ENCODE results near the gene SCN5A. TPM values are rescaled to one million over a fixed set of nuclear protein-coding genes. Genes with fewer than 3 reads are reported as not detected.
A peak's percentile ranks its signal among the peaks of the same experiment; 100 is the strongest.

Gene SCN5A
- total RNA-seq, 1 experiment from 2014 or later, result 13.6 TPM

DNA sequence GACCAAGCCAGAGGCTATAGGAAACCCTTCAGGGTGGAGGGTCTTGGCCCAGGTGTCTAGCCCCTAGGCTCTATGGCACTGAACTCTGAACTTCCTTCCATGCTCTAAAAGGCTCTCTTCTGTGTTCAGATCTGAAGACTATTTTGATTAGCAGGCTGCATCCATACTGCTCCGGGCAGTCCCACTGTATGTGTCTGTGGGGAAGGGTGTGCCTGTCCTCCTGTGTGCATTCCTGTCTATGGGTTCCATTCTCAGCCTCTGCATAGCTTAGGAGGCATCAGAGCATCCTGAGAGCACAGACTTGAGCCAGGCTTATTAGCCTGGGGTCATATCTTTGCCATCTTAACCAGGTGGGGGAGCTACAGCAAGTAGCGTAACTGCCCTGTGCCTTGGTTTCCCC is 115.3 kb downstream of the SCN5A start (continued):
- TF ChIP-seq OVOL2 (CRISPR knock-in tag; IDR thresholded peaks at IDR 0.05; ENCODE audit: borderline replicate concordance) (no peak), CBFB (CRISPR knock-in tag; IDR thresholded peaks at IDR 0.05; ENCODE audit: low read depth) (no peak), JAZF1 (CRISPR knock-in tag; IDR thresholded peaks at IDR 0.05) (no peak), ZNF263 (CRISPR knock-in tag; IDR thresholded peaks at IDR 0.05; ENCODE audit: low read depth) (no peak)
- TF ChIP-seq, protein P1, sequence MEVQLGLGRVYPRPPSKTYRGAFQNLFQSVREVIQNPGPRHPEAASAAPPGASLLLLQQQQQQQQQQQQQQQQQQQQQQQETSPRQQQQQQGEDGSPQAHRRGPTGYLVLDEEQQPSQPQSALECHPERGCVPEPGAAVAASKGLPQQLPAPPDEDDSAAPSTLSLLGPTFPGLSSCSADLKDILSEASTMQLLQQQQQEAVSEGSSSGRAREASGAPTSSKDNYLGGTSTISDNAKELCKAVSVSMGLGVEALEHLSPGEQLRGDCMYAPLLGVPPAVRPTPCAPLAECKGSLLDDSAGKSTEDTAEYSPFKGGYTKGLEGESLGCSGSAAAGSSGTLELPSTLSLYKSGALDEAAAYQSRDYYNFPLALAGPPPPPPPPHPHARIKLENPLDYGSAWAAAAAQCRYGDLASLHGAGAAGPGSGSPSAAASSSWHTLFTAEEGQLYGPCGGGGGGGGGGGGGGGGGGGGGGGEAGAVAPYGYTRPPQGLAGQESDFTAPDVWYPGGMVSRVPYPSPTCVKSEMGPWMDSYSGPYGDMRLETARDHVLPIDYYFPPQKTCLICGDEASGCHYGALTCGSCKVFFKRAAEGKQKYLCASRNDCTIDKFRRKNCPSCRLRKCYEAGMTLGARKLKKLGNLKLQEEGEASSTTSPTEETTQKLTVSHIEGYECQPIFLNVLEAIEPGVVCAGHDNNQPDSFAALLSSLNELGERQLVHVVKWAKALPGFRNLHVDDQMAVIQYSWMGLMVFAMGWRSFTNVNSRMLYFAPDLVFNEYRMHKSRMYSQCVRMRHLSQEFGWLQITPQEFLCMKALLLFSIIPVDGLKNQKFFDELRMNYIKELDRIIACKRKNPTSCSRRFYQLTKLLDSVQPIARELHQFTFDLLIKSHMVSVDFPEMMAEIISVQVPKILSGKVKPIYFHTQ (CRISPR knock-in tag; IDR thresholded peaks at IDR 0.05), result no peak
- TF ChIP-seq, protein P2, sequence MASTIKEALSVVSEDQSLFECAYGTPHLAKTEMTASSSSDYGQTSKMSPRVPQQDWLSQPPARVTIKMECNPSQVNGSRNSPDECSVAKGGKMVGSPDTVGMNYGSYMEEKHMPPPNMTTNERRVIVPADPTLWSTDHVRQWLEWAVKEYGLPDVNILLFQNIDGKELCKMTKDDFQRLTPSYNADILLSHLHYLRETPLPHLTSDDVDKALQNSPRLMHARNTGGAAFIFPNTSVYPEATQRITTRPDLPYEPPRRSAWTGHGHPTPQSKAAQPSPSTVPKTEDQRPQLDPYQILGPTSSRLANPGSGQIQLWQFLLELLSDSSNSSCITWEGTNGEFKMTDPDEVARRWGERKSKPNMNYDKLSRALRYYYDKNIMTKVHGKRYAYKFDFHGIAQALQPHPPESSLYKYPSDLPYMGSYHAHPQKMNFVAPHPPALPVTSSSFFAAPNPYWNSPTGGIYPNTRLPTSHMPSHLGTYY (CRISPR knock-in tag; IDR thresholded peaks at IDR 0.05), result no peak

DNA sequence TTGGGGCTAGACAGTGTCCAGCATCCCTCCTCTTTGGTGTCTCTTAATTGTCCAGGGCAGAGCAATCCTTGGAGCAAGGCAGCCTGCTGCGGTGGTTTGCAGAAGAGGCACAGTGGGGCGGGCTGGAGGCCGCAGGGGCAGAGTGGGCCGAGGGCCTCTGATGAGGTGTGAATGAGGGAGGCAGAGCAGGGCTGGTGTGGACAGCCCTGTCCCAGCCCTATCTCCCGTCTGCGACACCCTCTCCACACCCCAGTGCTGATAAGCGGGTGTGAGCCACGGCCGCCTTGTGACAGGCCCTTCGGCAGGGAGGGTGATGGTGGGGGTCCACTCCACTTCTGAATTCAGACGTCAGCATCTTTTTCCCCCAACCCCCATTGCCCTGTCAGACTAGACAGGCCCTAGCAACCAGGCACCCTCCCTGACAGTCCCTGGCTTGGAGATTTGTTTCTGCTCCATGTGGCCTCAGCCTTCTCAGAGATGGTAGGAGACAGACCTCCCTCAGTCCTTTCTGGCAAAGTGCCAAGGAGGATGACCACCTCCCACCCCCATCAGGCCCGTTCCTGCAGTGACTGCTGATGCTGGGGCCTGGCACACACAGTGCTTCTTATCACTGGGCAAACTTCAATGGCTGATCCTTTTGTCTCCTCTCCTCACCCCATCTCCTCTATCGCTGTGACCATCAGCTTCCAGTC is 116.1 kb downstream of the SCN5A start:
- no peak for DNase-seq (ENCODE audit: low spot score)
- POLR2A ChIA-PET, result no interaction called here
- peaks cover 3% of the 10 kb centered on the region; the same call in 1 of the 2 replicates for H3K27me3 Mint-ChIP-seq (ENCODE audit: low read depth)
- peaks cover 34% of the 10 kb centered on the region for H3K4me1 Mint-ChIP-seq
- no peak overlapping the region for H3K4me3 Mint-ChIP-seq
- TF ChIP-seq TEAD4 (CRISPR knock-in tag; IDR thresholded peaks at IDR 0.05), result no peak
- TF ChIP-seq, protein P3, sequence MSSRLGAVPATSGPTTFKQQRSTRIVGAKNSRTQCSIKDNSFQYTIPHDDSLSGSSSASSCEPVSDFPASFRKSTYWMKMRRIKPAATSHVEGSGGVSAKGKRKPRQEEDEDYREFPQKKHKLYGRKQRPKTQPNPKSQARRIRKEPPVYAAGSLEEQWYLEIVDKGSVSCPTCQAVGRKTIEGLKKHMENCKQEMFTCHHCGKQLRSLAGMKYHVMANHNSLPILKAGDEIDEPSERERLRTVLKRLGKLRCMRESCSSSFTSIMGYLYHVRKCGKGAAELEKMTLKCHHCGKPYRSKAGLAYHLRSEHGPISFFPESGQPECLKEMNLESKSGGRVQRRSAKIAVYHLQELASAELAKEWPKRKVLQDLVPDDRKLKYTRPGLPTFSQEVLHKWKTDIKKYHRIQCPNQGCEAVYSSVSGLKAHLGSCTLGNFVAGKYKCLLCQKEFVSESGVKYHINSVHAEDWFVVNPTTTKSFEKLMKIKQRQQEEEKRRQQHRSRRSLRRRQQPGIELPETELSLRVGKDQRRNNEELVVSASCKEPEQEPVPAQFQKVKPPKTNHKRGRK (CRISPR knock-in tag; IDR thresholded peaks at IDR 0.05; ENCODE audit: borderline replicate concordance), result no peak
- TF ChIP-seq SMAD3 (CRISPR knock-in tag; IDR thresholded peaks at IDR 0.05; ENCODE audit: borderline replicate concordance), result no peak
- peaks cover 21% of the 10 kb centered on the region for H3K9me3 Mint-ChIP-seq
- H3K27ac Mint-ChIP-seq, result no peak overlapping the region
- H3K36me3 Mint-ChIP-seq, result peaks cover 20% of the 10 kb centered on the region
- no peak for ATAC-seq
- CTCF ChIA-PET, result interaction anchor here (1.0 to 1.2 kb wide), 2 partner anchors 91 to 122 kb away, joined by 3 to 4 read pairs; no protein-coding TSS in a partner anchor

DNA sequence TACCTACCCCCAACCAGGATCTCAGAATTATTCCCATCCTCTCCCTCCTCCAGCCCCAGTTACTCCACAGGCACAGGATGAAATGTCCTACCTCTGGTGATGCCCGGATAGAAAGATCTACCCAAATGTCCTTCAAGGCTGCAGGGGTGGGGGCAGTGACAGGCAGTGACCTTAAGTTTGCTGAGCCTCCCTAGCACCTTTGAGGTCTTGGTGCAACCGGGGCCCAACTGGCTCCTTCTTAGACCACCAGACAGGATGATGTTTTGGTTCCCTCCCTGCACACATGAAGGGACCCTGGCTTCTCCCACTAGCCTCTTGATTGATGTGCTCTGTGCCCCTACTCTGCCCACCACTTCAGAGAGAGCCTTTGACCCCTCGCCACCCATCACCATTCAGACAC is 117.0 kb downstream of the SCN5A start:
- no peak for TF ChIP-seq FOXJ3 (CRISPR knock-in tag; IDR thresholded peaks at IDR 0.05; ENCODE audit: borderline replicate concordance)
- no peak overlapping the region for H3K4me3 Mint-ChIP-seq
- ATAC-seq (no peak), DNase-seq (ENCODE audit: low spot score) (no peak)
- H3K27me3 Mint-ChIP-seq (ENCODE audit: low read depth), result peaks cover 3% of the 10 kb centered on the region; the same call in 1 of the 2 replicates
- CTCF ChIA-PET, result interaction anchor here (1.6 to 1.8 kb wide), 3 partner anchors 11 to 123 kb away, joined by 5 to 8 read pairs (median 6); no protein-coding TSS in a partner anchor
- peaks cover 25% of the 10 kb centered on the region for H3K36me3 Mint-ChIP-seq
- H3K9me3 Mint-ChIP-seq, result peaks cover 21% of the 10 kb centered on the region
- H3K27ac Mint-ChIP-seq, result no peak overlapping the region
- POLR2A ChIA-PET, result no interaction called here
- H3K4me1 Mint-ChIP-seq, result peaks cover 34% of the 10 kb centered on the region

DNA sequence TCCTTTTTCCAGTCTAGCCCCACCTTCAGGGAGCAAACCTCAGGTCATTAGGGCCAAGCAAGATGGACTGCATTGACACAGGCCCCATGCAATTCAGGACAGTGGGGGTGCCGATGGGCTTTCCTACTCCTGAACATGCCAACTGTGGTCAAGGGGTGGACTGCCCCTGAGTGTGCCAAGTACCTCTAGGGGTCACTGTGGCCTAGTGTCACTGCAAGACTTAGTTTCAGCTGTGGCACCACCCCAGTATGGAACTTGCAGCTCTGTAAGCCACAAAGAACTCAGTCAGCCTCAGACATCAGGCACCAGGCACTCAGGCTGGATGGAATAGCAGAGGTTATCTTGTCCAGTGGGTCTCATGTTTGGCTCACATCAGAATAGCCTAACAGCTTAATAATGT is 121.0 kb downstream of the SCN5A start:
- DNase-seq (ENCODE audit: low spot score) (peak; percentile 53), ATAC-seq (peak; percentile 88)
- CTCF ChIA-PET, result interaction anchor here (0.6 to 2.1 kb wide), 22 partner anchors 9 to 143 kb away, joined by 3 to 17 read pairs (median 4); partner anchors contain the start of gene EXOG
- Mint-ChIP-seq H3K4me3 (no peak overlapping the region), H3K9me3 (no peaks in the 10 kb centered on the region), H3K27me3 (ENCODE audit: low read depth) (no peaks in the 10 kb centered on the region), H3K4me1 (peaks cover 21% of the 10 kb centered on the region), H3K36me3 (peaks cover 33% of the 10 kb centered on the region), H3K27ac (peak overlapping the region; percentile 29; the same call in 1 of the 2 replicates)
- POLR2A ChIA-PET, result no interaction called here
- TF ChIP-seq, protein P4, sequence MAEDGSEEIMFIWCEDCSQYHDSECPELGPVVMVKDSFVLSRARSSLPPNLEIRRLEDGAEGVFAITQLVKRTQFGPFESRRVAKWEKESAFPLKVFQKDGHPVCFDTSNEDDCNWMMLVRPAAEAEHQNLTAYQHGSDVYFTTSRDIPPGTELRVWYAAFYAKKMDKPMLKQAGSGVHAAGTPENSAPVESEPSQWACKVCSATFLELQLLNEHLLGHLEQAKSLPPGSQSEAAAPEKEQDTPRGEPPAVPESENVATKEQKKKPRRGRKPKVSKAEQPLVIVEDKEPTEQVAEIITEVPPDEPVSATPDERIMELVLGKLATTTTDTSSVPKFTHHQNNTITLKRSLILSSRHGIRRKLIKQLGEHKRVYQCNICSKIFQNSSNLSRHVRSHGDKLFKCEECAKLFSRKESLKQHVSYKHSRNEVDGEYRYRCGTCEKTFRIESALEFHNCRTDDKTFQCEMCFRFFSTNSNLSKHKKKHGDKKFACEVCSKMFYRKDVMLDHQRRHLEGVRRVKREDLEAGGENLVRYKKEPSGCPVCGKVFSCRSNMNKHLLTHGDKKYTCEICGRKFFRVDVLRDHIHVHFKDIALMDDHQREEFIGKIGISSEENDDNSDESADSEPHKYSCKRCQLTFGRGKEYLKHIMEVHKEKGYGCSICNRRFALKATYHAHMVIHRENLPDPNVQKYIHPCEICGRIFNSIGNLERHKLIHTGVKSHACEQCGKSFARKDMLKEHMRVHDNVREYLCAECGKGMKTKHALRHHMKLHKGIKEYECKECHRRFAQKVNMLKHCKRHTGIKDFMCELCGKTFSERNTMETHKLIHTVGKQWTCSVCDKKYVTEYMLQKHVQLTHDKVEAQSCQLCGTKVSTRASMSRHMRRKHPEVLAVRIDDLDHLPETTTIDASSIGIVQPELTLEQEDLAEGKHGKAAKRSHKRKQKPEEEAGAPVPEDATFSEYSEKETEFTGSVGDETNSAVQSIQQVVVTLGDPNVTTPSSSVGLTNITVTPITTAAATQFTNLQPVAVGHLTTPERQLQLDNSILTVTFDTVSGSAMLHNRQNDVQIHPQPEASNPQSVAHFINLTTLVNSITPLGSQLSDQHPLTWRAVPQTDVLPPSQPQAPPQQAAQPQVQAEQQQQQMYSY (CRISPR knock-in tag; IDR thresholded peaks at IDR 0.05), result no peak
- TF ChIP-seq ZNF317 (CRISPR knock-in tag; IDR thresholded peaks at IDR 0.05; ENCODE audit: borderline replicate concordance, low read depth) (no peak), FOXP1 (CRISPR knock-in tag; IDR thresholded peaks at IDR 0.05; ENCODE audit: borderline replicate concordance) (no peak), ZNF423 (CRISPR knock-in tag; IDR thresholded peaks at IDR 0.05) (no peak)
- TF ChIP-seq, protein P5, sequence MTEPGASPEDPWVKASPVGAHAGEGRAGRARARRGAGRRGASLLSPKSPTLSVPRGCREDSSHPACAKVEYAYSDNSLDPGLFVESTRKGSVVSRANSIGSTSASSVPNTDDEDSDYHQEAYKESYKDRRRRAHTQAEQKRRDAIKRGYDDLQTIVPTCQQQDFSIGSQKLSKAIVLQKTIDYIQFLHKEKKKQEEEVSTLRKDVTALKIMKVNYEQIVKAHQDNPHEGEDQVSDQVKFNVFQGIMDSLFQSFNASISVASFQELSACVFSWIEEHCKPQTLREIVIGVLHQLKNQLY (CRISPR knock-in tag; IDR thresholded peaks at IDR 0.05), result no peak
- TF ChIP-seq, protein P6, sequence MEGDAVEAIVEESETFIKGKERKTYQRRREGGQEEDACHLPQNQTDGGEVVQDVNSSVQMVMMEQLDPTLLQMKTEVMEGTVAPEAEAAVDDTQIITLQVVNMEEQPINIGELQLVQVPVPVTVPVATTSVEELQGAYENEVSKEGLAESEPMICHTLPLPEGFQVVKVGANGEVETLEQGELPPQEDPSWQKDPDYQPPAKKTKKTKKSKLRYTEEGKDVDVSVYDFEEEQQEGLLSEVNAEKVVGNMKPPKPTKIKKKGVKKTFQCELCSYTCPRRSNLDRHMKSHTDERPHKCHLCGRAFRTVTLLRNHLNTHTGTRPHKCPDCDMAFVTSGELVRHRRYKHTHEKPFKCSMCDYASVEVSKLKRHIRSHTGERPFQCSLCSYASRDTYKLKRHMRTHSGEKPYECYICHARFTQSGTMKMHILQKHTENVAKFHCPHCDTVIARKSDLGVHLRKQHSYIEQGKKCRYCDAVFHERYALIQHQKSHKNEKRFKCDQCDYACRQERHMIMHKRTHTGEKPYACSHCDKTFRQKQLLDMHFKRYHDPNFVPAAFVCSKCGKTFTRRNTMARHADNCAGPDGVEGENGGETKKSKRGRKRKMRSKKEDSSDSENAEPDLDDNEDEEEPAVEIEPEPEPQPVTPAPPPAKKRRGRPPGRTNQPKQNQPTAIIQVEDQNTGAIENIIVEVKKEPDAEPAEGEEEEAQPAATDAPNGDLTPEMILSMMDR (IDR thresholded peaks at IDR 0.05), result no peak

Measured in WTC11 (cell line).